PC-9 (cell line): ENCODE data around the gene PTEN. TPM values are rescaled to one million over a fixed set of nuclear protein-coding genes. Genes with fewer than 3 reads are reported as not detected.

Experiments used
- Bru-seq: library from RNA; stranded (reverse); fragments of 400-500 nt; gene quantifications from one replicate; lab custom pipeline; 2021; lab: Mats Ljungman, UMichigan
- BruChase-seq, 2 experiments: library from RNA; stranded (reverse); fragments of 400-500 nt; gene quantifications; one replicate each; lab custom pipeline; 2021; lab: Mats Ljungman, UMichigan
- BruUV-seq: library from RNA; stranded (reverse); fragments of 400-500 nt; replicated peaks from 2 replicates; lab custom pipeline; 2021; lab: Mats Ljungman, UMichigan
- CTCF ChIA-PET: fragments of 300-600 bp; sonication (Branson Sonifier 250); formaldehyde crosslinking; loops from one replicate; lab custom pipeline; 2022; ENCODE audit warnings: antibody characterized with exemption; lab: Charles Lee
- POLR2A ChIA-PET: fragments of 300-600 bp; sonication (Branson Sonifier 250); formaldehyde crosslinking; loops from one replicate; lab custom pipeline; 2022; ENCODE audit warnings: antibody characterized with exemption; ENCODE audit not compliant: unreplicated experiment; lab: Charles Lee
- DNase-seq, 2 experiments: peaks; one replicate each; pipeline versions ENCODE4 v3.0.0 to v3.0.0-alpha.2; 2015 to 2022; ENCODE audit warnings: mixed read lengths in 1 of 2
- H2AFZ ChIP-seq: fragments of 200-600 bp; sonication (generic); 2 replicates; pipeline ENCODE4 v1.8.1; 2017; ENCODE audit warnings: antibody characterized with exemption
- H3F3A ChIP-seq: fragments of 200-600 bp; sonication (generic); 2 replicates; pipeline ENCODE4 v1.8.1; 2017; ENCODE audit warnings: antibody characterized with exemption, mild to moderate bottlenecking, low read depth; ENCODE audit not compliant: insufficient read depth
- H3K27ac ChIP-seq: fragments of 200-600 bp; sonication (generic); 2 replicates; pipeline ENCODE4 v1.6.1; 2016; ENCODE audit warnings: mixed run types
- H3K27me3 ChIP-seq: fragments of 200-600 bp; sonication (generic); 2 replicates; pipeline ENCODE4 v1.6.1; 2016; ENCODE audit warnings: low read depth, mixed run types; ENCODE audit not compliant: insufficient read depth
- H3K36me3 ChIP-seq: fragments of 200-600 bp; sonication (generic); 2 replicates; pipeline ENCODE4 v1.6.1; 2016; ENCODE audit warnings: low read depth, mixed run types
- H3K4me1 ChIP-seq: fragments of 200-600 bp; sonication (generic); replicated peaks from 2 replicates; pipeline ENCODE4 v1.6.1; 2016; ENCODE audit warnings: mixed run types; ENCODE audit not compliant: insufficient read depth
- H3K4me2 ChIP-seq: fragments of 200-600 bp; sonication (generic); 2 replicates; pipeline ENCODE4 v1.6.1; 2017; ENCODE audit warnings: mixed run types
- H3K4me3 ChIP-seq: fragments of 200-600 bp; sonication (generic); 2 replicates; pipeline ENCODE4 v1.6.1; 2016; ENCODE audit warnings: mixed run types
- H3K79me2 ChIP-seq: fragments of 200-600 bp; sonication (generic); 2 replicates; pipeline ENCODE4 v1.6.1; 2017; ENCODE audit warnings: low read depth, mixed run types
- H3K9me2 ChIP-seq: fragments of 200-600 bp; sonication (generic); 2 replicates; pipeline ENCODE4 v1.8.1; 2017; ENCODE audit warnings: mild to moderate bottlenecking; ENCODE audit not compliant: insufficient read depth
- H3K9me3 ChIP-seq: fragments of 200-600 bp; sonication (generic); 2 replicates; pipeline ENCODE4 v1.8.1; 2016; ENCODE audit warnings: low read depth; ENCODE audit not compliant: insufficient read depth
- H4K20me1 ChIP-seq: fragments of 200-600 bp; sonication (generic); 2 replicates; pipeline ENCODE4 v1.8.1; 2017; ENCODE audit not compliant: insufficient read depth
- EZH2 ChIP-seq: fragments of 200-600 bp; sonication (generic); IDR thresholded peaks from 2 replicates; pipeline ENCODE4 v1.8.0; 2017; ENCODE audit warnings: antibody characterized with exemption, low read depth
- intact Hi-C: fragments of 100-400 bp; cut with micrococcal nuclease; formaldehyde crosslinking; loops from one replicate; pipeline ENCODE4 v1.10.0; 2022; ENCODE audit not compliant: unreplicated experiment
- long read RNA-seq: library from polyadenylated mRNA; stranded (forward); transcript quantifications from one replicate; pipeline ENCODE4 v2.0.0, GENCODE V29; 2022
- total RNA-seq: library from RNA; stranded (reverse); gene quantifications from 2 replicates; pipeline ENCODE4 v1.2.3, GENCODE V29; 2021
- TF ChIP-seq, protein P1 (sequence below): fragments of 200-600 bp; sonication (generic); conservative IDR thresholded peaks from 2 replicates; pipeline ENCODE4 v1.6.1; 2017; ENCODE audit warnings: mixed run types, antibody characterized with exemption, mild to moderate bottlenecking, moderate library complexity

Gene PTEN
- 40.7 and 44.9 TPM in 2 replicates for total RNA-seq
- Bru-seq, nascent RNA: percentile 87 among the genes with signal in this experiment
- percentile 78 among the genes with signal in this experiment for BruChase-seq, experiment 1, labeled RNA remaining after a 2-hour chase
- BruChase-seq, experiment 2, labeled RNA remaining after a 6-hour chase: percentile 76 among the genes with signal in this experiment
- long read RNA-seq, full-length matches to known transcripts: 32 of 42 reads
- long read RNA-seq, partial matches to known transcripts: 3 of 42 reads
- long read RNA-seq, other reads (novel, unspliced or antisense): 7 of 42 reads

DNA sequence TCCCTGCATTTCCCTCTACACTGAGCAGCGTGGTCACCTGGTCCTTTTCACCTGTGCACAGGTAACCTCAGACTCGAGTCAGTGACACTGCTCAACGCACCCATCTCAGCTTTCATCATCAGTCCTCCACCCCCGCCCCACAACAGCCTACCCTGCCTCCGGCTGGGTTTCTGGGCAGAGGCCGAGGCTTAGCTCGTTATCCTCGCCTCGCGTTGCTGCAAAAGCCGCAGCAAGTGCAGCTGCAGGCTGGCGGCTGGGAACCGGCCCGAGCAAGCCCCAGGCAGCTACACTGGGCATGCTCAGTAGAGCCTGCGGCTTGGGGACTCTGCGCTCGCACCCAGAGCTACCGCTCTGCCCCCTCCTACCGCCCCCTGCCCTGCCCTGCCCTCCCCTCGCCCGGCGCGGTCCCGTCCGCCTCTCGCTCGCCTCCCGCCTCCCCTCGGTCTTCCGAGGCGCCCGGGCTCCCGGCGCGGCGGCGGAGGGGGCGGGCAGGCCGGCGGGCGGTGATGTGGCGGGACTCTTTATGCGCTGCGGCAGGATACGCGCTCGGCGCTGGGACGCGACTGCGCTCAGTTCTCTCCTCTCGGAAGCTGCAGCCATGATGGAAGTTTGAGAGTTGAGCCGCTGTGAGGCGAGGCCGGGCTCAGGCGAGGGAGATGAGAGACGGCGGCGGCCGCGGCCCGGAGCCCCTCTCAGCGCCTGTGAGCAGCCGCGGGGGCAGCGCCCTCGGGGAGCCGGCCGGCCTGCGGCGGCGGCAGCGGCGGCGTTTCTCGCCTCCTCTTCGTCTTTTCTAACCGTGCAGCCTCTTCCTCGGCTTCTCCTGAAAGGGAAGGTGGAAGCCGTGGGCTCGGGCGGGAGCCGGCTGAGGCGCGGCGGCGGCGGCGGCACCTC lies at the start of gene PTEN, which contains the start of gene KLLN:
TSS of gene PTEN (plus strand) at position 573 of the 891 bp plus-strand sequence. CDS start 845 bp downstream, outside the sequence.
TSS of gene KLLN (minus strand) at position 481 of the 891 bp plus-strand sequence. CDS start 1,046 bp downstream, outside the sequence.
- peak within 1 kb of the TSS; percentile 89 for H2AFZ ChIP-seq
- no peaks in the 10 kb centered on the region for H3K9me3 ChIP-seq
- CTCF ChIA-PET: interaction anchor here (0.7 to 1.9 kb wide), 2 partner anchors 526 to 694 kb away, joined by 3 to 6 read pairs; no protein-coding TSS in a partner anchor
- H3K27ac ChIP-seq: peak within 1 kb of the TSS; percentile 77
- peak within 1 kb of the TSS; percentile 98 for H3K4me3 ChIP-seq
- peaks cover 14% of the 10 kb centered on the region for H3F3A ChIP-seq
- H3K4me1 ChIP-seq: peaks cover 27% of the 10 kb centered on the region
- peak within 1 kb of the TSS; percentile 95 for H3K4me2 ChIP-seq
- intact Hi-C loops: loop anchor here (2.0 to 10.0 kb wide), 7 partner anchors 16 to 690 kb away; partner anchors contain the start of gene ATAD1
- BruUV-seq: no TSS peak
- no peaks in the 10 kb centered on the region for H3K9me2 ChIP-seq
- no peaks in the 10 kb centered on the region for H3K27me3 ChIP-seq
- no peak for TF ChIP-seq EZH2
- TF ChIP-seq, protein P1, sequence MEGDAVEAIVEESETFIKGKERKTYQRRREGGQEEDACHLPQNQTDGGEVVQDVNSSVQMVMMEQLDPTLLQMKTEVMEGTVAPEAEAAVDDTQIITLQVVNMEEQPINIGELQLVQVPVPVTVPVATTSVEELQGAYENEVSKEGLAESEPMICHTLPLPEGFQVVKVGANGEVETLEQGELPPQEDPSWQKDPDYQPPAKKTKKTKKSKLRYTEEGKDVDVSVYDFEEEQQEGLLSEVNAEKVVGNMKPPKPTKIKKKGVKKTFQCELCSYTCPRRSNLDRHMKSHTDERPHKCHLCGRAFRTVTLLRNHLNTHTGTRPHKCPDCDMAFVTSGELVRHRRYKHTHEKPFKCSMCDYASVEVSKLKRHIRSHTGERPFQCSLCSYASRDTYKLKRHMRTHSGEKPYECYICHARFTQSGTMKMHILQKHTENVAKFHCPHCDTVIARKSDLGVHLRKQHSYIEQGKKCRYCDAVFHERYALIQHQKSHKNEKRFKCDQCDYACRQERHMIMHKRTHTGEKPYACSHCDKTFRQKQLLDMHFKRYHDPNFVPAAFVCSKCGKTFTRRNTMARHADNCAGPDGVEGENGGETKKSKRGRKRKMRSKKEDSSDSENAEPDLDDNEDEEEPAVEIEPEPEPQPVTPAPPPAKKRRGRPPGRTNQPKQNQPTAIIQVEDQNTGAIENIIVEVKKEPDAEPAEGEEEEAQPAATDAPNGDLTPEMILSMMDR: no peak
- POLR2A ChIA-PET: interaction anchor here (0.5 to 0.7 kb wide), 3 partner anchors 293 to 772 kb away, joined by 3 to 6 read pairs (median 4); no protein-coding TSS in a partner anchor
- peak; percentile 59 to 78 for DNase-seq
- H3K79me2 ChIP-seq: peaks cover 42% of the 10 kb centered on the region
- H3K36me3 ChIP-seq: no peaks in the 10 kb centered on the region
- H4K20me1 ChIP-seq: peaks cover 26% of the 10 kb centered on the region

DNA sequence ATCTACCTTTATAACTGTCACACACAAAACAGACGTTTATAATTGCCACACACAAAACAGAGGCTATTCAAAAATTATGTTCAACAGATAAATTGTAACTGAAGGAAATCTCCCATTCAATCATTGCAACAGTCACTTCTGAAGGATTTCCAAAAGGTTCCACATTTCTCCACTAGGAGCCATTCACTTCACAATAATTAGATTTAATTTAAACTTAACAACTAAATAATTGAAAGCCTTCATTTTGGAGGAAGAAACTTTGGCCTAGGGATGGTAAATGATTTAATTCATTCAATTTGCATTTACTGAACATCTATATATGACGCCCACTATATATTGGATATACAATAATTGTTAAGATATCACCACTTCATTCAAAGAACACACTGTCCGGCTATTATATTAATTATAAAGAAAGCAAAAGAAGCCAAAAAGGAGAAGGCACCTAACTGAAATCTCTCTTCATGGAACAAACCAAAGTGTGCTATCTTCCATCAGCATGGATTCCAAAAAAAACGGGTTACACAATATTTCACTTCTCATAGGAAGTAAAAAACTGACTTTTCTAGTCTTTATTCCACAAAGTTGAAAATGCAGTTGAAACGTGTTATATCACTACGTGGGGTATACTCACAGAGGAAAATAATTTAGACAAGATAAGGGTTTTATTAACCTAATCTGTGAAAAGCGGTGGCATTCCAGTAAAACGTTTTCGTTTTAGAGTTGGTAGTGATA lies 47.1 kb upstream of the PTEN start:
- peaks cover 8% of the 10 kb centered on the region for H3K36me3 ChIP-seq
- POLR2A ChIA-PET: no interaction called here
- peaks cover 7% of the 10 kb centered on the region for H4K20me1 ChIP-seq
- H3K4me1 ChIP-seq: peaks cover 24% of the 10 kb centered on the region
- no peaks in the 10 kb centered on the region for H3K9me3 ChIP-seq
- H3K79me2 ChIP-seq: peaks cover 52% of the 10 kb centered on the region
- CTCF ChIA-PET: no interaction called here
- TF ChIP-seq, protein P1: peak; percentile 45; the same call in 1 of the 2 replicates
- no peak for TF ChIP-seq EZH2
- DNase-seq: no peak
- H3K4me3 ChIP-seq: peak overlapping the region; percentile 88
- intact Hi-C loops: loop anchor here (5.0 kb wide), 1 partner anchor 46 kb away; the partner anchor contains the start of genes KLLN and PTEN
- no peak overlapping the region for H3K27ac ChIP-seq
- no peaks in the 10 kb centered on the region for H3K27me3 ChIP-seq
- BruUV-seq: no TSS peak
- H3F3A ChIP-seq: peaks cover 9% of the 10 kb centered on the region
- no peak overlapping the region; the same call in 1 of the 2 replicates for H2AFZ ChIP-seq
- H3K4me2 ChIP-seq: peak overlapping the region; percentile 88
- no peaks in the 10 kb centered on the region for H3K9me2 ChIP-seq
